HG03432 (cell line): Measurements from ENCODE around the gene NQO2.
A peak's percentile ranks its signal among the peaks of the same experiment; 100 is the strongest.

Experiments used
- ATAC-seq: cut with Tn5 transposase; IDR thresholded peaks from one replicate; pipeline ENCODE4 v1.9.1; 2021; ENCODE audit warnings: mild to moderate bottlenecking, moderate library complexity; ENCODE audit not compliant: unreplicated experiment

Gene NQO2

GRCh38 chr6:3068329-3069214 is 68.9 kb downstream of the NQO2 start, which contains the start of gene RIPK1:
Gene RIPK1 (plus strand): TSS chr6:3068494. CDS start chr6:3076824, 8,330 bp downstream.
- peak; percentile 88 for ATAC-seq
